ENCODE results near the gene TIMP2.
"Not testable (repeated sequence)": the region's sequence is repeated elsewhere in the genome, so short reads cannot be mapped to it uniquely, and the experiment has no call there.

TIMP2 gene

DNA sequence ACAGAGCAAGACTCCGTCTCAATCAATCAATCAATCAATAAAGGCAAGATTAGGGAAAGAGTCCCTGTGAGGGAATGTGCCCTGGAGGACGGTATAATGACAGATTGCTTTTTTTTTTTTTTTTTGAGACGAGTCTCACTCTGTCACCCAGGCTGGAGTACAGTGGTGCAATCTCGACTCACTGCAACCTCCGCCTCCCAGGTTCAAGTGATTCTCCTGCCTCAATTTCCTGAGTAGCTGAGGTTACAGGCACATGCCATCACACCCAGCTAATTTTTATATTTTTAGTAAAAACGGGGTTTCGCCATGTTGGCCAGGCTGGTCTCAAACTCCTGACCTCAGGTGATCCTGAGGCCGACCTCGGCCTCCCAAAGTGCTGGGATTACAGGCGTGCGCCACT, 35.1 kb downstream of the TIMP2 start:
- DNase-seq (ENCODE audit: low read depth in 2 of 2): not testable (repeated sequence)

DNA sequence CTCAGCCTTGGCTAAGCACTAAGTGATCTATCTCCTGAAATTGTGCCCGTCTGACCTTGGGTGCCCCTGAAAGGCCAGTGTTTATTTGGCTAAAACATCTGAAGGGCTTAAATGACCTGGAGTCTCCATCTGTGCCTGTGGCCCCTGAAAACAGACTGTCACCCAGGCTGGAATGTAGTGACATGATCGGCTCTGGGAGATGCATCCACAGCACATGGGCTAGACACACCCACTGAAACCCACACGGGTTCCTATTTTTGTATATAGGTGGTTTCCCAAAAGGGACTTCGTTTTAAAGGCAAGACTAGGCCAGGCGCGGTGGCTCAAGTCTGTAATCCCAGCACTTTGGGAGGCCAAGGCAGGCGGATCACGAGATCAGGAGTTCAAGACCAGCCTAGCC, 35.7 kb downstream of the TIMP2 start:
- DNase-seq (ENCODE audit: low read depth in 2 of 2): no peak

- DNase-seq (ENCODE audit: low read depth in 2 of 2): no peak
Observed at GRCh38 chr17:78888941-78889518, 36.2 kb downstream of the TIMP2 start.

- DNase-seq (ENCODE audit: low read depth in 2 of 2): no peak
Observed at GRCh38 chr17:78886954-78887353, 38.2 kb downstream of the TIMP2 start.

- DNase-seq (ENCODE audit: low read depth in 2 of 2): no peak
Observed at GRCh38 chr17:78885956-78886355, 39.2 kb downstream of the TIMP2 start.

- no peak for DNase-seq (ENCODE audit: low read depth in 2 of 2)
Observed at GRCh38 chr17:78884876-78885667, 40.1 kb downstream of the TIMP2 start.

- no peak for DNase-seq (ENCODE audit: low read depth in 2 of 2)
Observed at GRCh38 chr17:78884148-78884825, 40.9 kb downstream of the TIMP2 start.

GRCh38 chr17:78883533-78884131, 41.6 kb downstream of the TIMP2 start:
- DNase-seq (ENCODE audit: low read depth in 2 of 2): no peak

GRCh38 chr17:78883089-78883532, 42.1 kb downstream of the TIMP2 start:
- DNase-seq (ENCODE audit: low read depth in 2 of 2): no peak

- DNase-seq (ENCODE audit: low read depth in 2 of 2): no peak
Observed at GRCh38 chr17:78882540-78883088, 42.6 kb downstream of the TIMP2 start.

- no peak for DNase-seq (ENCODE audit: low read depth in 2 of 2)
Observed at GRCh38 chr17:78879635-78880186, 45.5 kb downstream of the TIMP2 start.

- DNase-seq (ENCODE audit: low read depth in 2 of 2): no peak
Observed at GRCh38 chr17:78878871-78879527, 46.2 kb downstream of the TIMP2 start.

DNA sequence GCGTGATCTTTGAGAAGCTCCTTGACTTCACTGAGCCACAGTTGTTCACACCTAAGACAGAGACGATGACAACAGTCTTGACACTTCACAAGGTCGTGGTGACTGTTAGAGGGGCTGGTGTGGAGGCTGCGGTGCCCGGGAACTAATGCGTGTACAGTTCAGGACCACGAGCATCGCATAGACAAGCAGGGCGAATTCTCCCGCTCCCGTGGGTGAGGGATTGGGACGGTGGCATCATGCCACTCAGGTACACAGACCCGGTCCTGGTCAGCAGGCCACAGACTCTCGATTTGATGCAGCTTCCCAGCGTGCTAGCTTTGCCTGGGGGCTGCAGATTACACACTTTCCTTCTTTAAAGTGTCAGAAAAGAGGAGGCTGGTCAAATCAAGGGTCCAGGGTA, 46.9 kb downstream of the TIMP2 start:
- DNase-seq (ENCODE audit: low read depth in 2 of 2): no peak

GRCh38 chr17:78876954-78877517, 48.2 kb downstream of the TIMP2 start:
- DNase-seq (ENCODE audit: low read depth in 2 of 2): not testable (repeated sequence)

- no peak for DNase-seq (ENCODE audit: low read depth in 2 of 2)
Observed at GRCh38 chr17:78876094-78876597, 49.0 kb downstream of the TIMP2 start.

DNA sequence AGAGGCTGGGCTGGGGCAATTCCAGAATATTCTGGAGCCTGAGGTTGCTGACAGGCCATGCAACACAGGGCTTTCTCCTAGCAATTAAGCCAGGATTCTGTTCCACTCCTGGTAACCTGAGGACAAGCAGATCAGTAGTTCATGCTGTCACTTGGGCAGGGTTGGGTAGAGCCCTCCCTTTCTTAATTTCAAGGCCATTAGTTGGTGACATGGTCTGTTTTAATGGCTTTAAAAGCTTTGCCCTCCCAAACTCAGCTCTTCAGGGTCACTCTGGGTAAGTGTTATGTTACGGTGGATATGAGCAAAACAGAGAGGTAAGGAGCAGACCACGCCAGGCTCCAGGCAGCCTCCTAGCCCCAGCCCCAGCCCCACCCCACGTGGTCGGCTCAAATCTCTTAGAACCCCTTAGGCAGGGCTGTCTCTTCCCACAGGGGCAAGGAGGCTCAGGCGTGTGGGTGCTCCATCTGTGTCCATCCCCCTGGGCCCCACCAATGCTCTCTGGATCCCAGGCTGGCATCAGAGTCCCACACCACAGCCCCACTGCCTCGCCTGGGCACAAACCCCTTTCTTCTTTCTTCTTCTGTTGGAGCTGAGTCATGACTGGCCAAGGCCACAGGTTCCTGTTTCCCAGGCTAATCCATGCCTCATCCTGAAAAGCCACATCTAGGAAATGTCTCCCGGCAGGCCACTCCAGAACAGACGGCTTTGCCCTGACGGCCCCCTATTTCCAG, 49.7 kb downstream of the TIMP2 start:
- DNase-seq (ENCODE audit: low read depth in 2 of 2): no peak

GRCh38 chr17:78873519-78874340, 51.5 kb downstream of the TIMP2 start:
- no peak for DNase-seq (ENCODE audit: low read depth in 2 of 2)

- no peak for DNase-seq (ENCODE audit: low read depth in 2 of 2)
Observed at GRCh38 chr17:78872486-78872885, 52.7 kb downstream of the TIMP2 start.

- DNase-seq (ENCODE audit: low read depth in 2 of 2): no peak
Observed at GRCh38 chr17:78870621-78871020, 54.6 kb downstream of the TIMP2 start.
